Neutrophil (primary cell): ENCODE results near the gene NBL1.

Experiments used
- H3K27ac ChIP-seq: fragments of 200-600 bp; sonication (generic); 2 replicates; pipeline ENCODE4 v1.5.1; 2016; ENCODE audit warnings: mild to moderate bottlenecking, moderate library complexity
- H3K27me3 ChIP-seq: fragments of 200-600 bp; sonication (generic); 2 replicates; pipeline ENCODE4 v1.6.0; 2016; ENCODE audit warnings: mild to moderate bottlenecking
- H3K36me3 ChIP-seq: fragments of 200-600 bp; sonication (generic); 2 replicates; pipeline ENCODE4 v1.5.1; 2017
- H3K4me1 ChIP-seq, 2 experiments: fragments of 200-600 bp in 1 of 2; sonication (generic) in 1 of 2; 1 replicate in 1 of 2; 2 replicates in 1 of 2; pipeline versions ENCODE4 v1.5.1 to v1.6.1; 2013 to 2016; ENCODE audit warnings: low read depth in 1 of 2, low read length in 1 of 2, mild to moderate bottlenecking in 1 of 2, moderate library complexity in 1 of 2; ENCODE audit not compliant: control insufficient read depth in 1 of 2, insufficient read depth in 1 of 2
- H3K4me3 ChIP-seq, 2 experiments: fragments of 200-600 bp in 1 of 2; sonication (generic) in 1 of 2; 1 replicate in 1 of 2; 2 replicates in 1 of 2; pipeline ENCODE4 v1.5.1; 2013 to 2016; ENCODE audit warnings: low read depth in 1 of 2, low read length in 1 of 2, mild to moderate bottlenecking in 1 of 2, moderate library complexity in 1 of 2
- H3K9me3 ChIP-seq: fragments of 200-600 bp; sonication (generic); 2 replicates; pipeline ENCODE4 v1.5.1; 2016
- TF ChIP-seq, protein P1 (sequence below): fragments of 200-600 bp; sonication (generic); IDR thresholded peaks from 2 replicates; pipeline ENCODE4 v1.5.1; 2016; ENCODE audit warnings: antibody characterized with exemption

Gene NBL1

DNA sequence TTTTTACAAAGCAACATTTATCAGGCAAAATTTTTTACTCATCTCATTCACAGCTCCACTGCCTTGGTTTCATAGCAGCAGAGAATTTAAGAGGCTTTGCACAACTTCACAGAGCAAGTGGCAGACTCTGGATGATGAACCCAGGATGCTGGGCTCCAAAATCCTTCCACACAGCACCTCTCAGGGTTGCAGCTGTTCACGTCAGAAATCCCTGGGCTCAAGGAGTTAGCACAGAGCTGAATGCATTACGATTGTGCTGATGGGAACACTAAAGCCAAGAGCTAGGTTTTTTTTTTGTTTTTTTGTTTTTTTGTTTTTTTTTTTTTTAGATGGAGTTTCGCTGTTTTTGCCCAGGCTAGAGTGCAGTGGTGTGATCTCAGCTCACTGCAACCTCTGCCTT, 18.2 kb downstream of the NBL1 start:
- no peak overlapping the region for H3K27ac ChIP-seq
- TF ChIP-seq, protein P1, sequence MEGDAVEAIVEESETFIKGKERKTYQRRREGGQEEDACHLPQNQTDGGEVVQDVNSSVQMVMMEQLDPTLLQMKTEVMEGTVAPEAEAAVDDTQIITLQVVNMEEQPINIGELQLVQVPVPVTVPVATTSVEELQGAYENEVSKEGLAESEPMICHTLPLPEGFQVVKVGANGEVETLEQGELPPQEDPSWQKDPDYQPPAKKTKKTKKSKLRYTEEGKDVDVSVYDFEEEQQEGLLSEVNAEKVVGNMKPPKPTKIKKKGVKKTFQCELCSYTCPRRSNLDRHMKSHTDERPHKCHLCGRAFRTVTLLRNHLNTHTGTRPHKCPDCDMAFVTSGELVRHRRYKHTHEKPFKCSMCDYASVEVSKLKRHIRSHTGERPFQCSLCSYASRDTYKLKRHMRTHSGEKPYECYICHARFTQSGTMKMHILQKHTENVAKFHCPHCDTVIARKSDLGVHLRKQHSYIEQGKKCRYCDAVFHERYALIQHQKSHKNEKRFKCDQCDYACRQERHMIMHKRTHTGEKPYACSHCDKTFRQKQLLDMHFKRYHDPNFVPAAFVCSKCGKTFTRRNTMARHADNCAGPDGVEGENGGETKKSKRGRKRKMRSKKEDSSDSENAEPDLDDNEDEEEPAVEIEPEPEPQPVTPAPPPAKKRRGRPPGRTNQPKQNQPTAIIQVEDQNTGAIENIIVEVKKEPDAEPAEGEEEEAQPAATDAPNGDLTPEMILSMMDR, result no peak
- H3K27me3 ChIP-seq, result peaks cover 78% of the 10 kb centered on the region

DNA sequence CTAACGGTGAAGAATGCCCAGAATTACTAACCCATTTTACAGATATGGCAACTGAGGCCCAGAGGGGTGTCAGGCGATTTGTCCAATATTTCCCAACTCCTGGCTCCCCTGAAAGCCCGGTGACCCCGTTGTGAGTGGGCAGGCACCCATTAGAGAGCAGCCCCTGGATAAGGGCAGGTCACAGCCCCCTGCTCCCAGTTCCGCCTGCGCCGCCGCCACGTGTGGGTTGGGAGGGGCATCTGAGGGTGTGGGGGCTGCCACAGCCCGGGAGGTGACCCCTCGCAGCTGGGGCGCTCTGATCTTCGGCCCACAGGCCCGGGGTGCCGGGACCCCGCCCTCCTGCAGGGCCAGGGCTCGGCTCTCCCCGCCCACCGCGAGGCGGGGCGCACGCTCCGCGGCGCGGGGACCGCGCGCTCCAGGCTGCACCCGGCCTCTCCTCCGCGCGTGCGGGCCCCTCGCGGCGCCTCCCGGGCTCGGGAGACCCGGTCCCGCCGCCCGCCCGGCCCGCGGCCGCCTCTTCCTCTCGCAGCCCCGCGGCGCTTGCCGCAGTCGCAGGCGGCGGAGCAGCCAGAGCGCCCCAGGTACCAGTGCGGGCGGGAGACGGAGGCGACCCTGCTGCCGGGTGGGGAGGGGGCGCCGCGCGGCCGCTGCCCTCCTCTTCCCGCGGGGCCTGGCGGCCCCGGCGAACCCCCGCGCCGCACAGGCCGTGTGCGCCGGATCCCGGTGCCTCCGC, 20.5 kb downstream of the NBL1 start, which contains the start of gene HTR6:
Gene HTR6 (plus strand): TSS at position 423 of the 733 bp plus-strand sequence. CDS start 879 bp downstream, outside the sequence.
- H3K27me3 ChIP-seq, result peaks cover 99% of the 10 kb centered on the region
- no peaks in the 10 kb centered on the region for H3K36me3 ChIP-seq
- TF ChIP-seq, protein P1, result no peak
- H3K4me1 ChIP-seq, result no peaks in the 10 kb centered on the region
- H3K9me3 ChIP-seq, result no peaks in the 10 kb centered on the region
- no peak within 1 kb of the TSS for H3K4me3 ChIP-seq
- no peak within 1 kb of the TSS for H3K27ac ChIP-seq

More for the DNA sequence above, 18.2 kb downstream of the NBL1 start:
- Histone ChIP-seq H3K9me3 (no peaks in the 10 kb centered on the region), H3K4me3 (no peak overlapping the region), H3K36me3 (no peaks in the 10 kb centered on the region), H3K4me1 (no peaks in the 10 kb centered on the region)

DNA sequence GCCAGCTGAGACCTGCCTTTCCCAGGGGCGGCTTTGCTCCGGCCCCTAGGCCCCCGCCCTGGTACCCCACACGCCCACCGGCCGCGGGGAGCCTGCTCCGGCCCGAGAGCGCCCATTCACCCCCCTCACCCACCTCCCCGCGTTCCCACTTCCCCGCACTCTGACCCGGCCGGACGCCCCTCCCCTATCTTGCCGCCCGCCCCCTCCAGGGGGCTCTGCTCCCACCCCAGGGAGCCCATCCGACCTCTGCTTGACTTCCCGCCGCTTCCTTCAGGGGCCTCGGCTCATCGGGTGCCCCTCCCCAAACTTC, 21.0 kb downstream of the NBL1 start:
- Histone ChIP-seq H3K36me3 (no peaks in the 10 kb centered on the region), H3K27ac (no peak overlapping the region), H3K4me1 (no peaks in the 10 kb centered on the region), H3K27me3 (peaks cover 99% of the 10 kb centered on the region), H3K9me3 (no peaks in the 10 kb centered on the region), H3K4me3 (no peak overlapping the region)
- TF ChIP-seq, protein P1, result no peak

DNA sequence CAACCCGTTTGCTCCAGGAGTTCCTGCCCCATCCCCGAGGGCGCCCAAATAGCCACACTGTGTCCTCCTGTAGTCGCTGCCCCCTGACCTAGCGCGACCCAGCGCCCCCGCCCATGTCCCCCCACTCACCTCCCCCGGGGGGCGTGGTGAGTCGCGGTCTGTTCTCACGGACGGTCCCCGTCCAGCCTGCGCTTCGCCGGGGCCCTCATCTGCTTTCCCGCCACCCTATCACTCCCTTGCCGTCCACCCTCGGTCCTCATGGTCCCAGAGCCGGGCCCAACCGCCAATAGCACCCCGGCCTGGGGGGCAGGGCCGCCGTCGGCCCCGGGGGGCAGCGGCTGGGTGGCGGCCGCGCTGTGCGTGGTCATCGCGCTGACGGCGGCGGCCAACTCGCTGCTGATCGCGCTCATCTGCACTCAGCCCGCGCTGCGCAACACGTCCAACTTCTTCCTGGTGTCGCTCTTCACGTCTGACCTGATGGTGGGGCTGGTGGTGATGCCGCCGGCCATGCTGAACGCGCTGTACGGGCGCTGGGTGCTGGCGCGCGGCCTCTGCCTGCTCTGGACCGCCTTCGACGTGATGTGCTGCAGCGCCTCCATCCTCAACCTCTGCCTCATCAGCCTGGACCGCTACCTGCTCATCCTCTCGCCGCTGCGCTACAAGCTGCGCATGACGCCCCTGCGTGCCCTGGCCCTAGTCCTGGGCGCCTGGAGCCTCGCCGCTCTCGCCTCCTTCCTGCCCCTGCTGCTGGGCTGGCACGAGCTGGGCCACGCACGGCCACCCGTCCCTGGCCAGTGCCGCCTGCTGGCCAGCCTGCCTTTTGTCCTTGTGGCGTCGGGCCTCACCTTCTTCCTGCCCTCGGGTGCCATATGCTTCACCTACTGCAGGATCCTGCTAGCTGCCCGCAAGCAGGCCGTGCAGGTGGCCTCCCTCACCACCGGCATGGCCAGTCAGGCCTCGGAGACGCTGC, 21.7 kb downstream of the NBL1 start:
- Histone ChIP-seq H3K4me1 (no peaks in the 10 kb centered on the region), H3K27me3 (peaks cover 96% of the 10 kb centered on the region), H3K9me3 (no peaks in the 10 kb centered on the region), H3K36me3 (no peaks in the 10 kb centered on the region), H3K27ac (no peak overlapping the region), H3K4me3 (no peak overlapping the region)
- TF ChIP-seq, protein P1, result no peak

DNA sequence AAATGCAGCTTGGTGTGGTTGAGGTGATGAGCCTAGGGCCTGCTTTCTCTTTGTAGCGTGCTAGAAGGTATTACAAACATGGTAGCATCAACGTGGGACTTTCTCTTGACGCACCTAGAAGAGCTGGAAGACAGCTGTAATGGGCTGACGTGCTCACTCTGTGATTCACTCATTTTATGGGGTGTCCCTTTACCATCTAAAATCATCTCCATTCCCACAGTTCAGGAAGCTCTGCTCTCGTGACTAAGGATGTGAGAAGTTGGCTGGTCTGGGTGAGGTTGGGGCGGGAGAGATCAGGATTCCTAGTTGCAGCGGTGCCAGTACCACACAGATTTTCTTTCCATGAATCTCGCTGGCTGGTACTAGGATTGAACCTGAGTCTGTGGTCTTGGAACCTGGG, 24.8 kb downstream of the NBL1 start:
- Histone ChIP-seq H3K9me3 (no peaks in the 10 kb centered on the region), H3K27ac (no peak overlapping the region), H3K36me3 (no peaks in the 10 kb centered on the region), H3K27me3 (peaks cover 83% of the 10 kb centered on the region), H3K4me1 (no peaks in the 10 kb centered on the region), H3K4me3 (no peak overlapping the region)
- TF ChIP-seq, protein P1, result no peak
